Mononuclear cell (primary cell): ENCODE data around the gene SRGAP1. TPM values are rescaled to one million over a fixed set of nuclear protein-coding genes. Genes with fewer than 3 reads are reported as not detected.

Experiments
- H3K27me3 ChIP-seq: 2 replicates; pipeline ENCODE4 v1.6.0; 2011; ENCODE audit warnings: low read length, control low read depth; ENCODE audit not compliant: insufficient read depth
- H3K4me1 ChIP-seq: 2 replicates; pipeline ENCODE4 v1.5.1; 2011; ENCODE audit warnings: mild to moderate bottlenecking, low read length, control low read depth; ENCODE audit not compliant: insufficient read depth
- H3K4me3 ChIP-seq: 2 replicates; pipeline ENCODE4 v1.5.1; 2011; ENCODE audit warnings: mild to moderate bottlenecking, low read length, moderate library complexity
- H3K9me3 ChIP-seq: 2 replicates; pipeline ENCODE4 v1.5.1; 2011; ENCODE audit warnings: low read depth, mild to moderate bottlenecking, control low read depth, low read length
- total RNA-seq: library from RNA; depleted of rRNA; stranded (reverse); fragments of >200 nt; gene quantifications from one replicate; pipeline ENCODE4 v1.2.3, GENCODE V29; 2012

SRGAP1 gene
- total RNA-seq, 1 donor: 2.1 TPM

- H3K4me3 ChIP-seq: no peak overlapping the region
- H3K9me3 ChIP-seq: no peaks in the 10 kb centered on the region
- no peaks in the 10 kb centered on the region for H3K27me3 ChIP-seq
- no peaks in the 10 kb centered on the region for H3K4me1 ChIP-seq
Observed at GRCh38 chr12:63990828-63991547, 146.5 kb downstream of the SRGAP1 start.

- no peaks in the 10 kb centered on the region for H3K9me3 ChIP-seq
- H3K4me1 ChIP-seq: no peaks in the 10 kb centered on the region
- no peak overlapping the region for H3K4me3 ChIP-seq
- no peaks in the 10 kb centered on the region for H3K27me3 ChIP-seq
Observed at GRCh38 chr12:63994704-63995103, 150.2 kb downstream of the SRGAP1 start.

DNA sequence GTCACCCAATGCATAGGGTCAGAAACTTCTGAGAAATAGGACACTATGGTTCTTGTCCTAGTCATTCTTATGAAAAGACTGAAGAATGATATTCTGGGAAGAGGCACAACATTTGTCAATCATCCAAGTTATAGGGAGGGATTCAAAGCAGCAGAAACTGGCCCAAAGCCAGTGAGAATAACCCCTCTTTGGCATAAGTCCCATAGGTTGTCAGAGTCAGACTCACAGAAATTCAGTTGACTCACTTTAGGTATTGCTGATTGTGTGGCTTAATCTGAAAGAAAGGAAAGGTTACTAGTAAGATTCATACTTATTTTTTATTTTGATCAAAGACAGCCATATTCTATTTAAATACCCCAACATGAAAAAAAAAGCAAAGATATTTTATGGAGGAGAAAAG is 151.0 kb downstream of the SRGAP1 start:
- Histone ChIP-seq H3K4me1 (no peaks in the 10 kb centered on the region), H3K9me3 (no peaks in the 10 kb centered on the region), H3K27me3 (no peaks in the 10 kb centered on the region), H3K4me3 (no peak overlapping the region)

- Histone ChIP-seq H3K4me3 (no peak overlapping the region), H3K4me1 (no peaks in the 10 kb centered on the region), H3K9me3 (no peaks in the 10 kb centered on the region), H3K27me3 (no peaks in the 10 kb centered on the region)
Observed at GRCh38 chr12:63996556-63996955, 152.1 kb downstream of the SRGAP1 start.

DNA sequence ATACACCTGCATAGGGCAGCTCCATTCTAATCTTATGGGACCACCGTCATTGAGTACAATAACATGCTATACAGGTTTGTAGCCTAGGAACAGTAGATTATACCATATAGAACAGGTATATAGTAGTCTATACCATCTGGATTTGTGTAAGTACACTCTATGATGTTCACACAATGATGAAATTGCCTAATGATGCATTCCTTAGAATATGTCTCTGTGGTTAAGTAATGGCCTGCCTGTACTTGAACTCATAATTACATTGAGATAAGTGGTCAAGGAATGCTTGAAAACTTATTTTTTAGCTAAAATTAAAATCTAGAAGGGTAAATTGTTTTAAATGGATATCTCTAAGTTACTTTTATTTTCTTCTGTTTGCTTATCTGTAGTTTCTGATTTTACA is 152.7 kb downstream of the SRGAP1 start:
- no peaks in the 10 kb centered on the region for H3K9me3 ChIP-seq
- no peaks in the 10 kb centered on the region for H3K27me3 ChIP-seq
- no peaks in the 10 kb centered on the region for H3K4me1 ChIP-seq
- no peak overlapping the region for H3K4me3 ChIP-seq

DNA sequence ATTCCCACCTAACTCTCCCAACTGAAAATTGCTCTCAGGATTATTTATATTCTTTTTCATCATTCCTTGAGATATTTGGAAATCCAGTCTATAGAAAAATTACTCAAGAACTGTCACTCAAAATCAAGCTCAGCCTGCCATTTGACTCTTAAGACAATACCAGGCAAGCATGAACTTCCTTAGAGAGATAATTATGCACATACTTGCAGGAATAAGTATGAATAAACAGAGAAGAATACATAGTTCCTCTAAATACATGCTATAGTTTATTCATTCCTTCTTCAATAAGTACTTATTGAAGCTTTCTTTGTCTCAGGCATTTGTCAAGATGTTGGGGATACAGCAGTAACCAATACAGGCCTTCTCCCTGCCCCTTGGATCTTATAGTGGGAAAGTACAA is 154.1 kb downstream of the SRGAP1 start:
- H3K4me1 ChIP-seq: no peaks in the 10 kb centered on the region
- H3K27me3 ChIP-seq: no peaks in the 10 kb centered on the region
- no peaks in the 10 kb centered on the region for H3K9me3 ChIP-seq
- no peak overlapping the region for H3K4me3 ChIP-seq

- Histone ChIP-seq H3K27me3 (no peaks in the 10 kb centered on the region), H3K4me1 (no peaks in the 10 kb centered on the region), H3K4me3 (no peak overlapping the region), H3K9me3 (no peaks in the 10 kb centered on the region)
Observed at GRCh38 chr12:63999853-64000252, 155.4 kb downstream of the SRGAP1 start.

- no peaks in the 10 kb centered on the region for H3K9me3 ChIP-seq
- no peaks in the 10 kb centered on the region for H3K27me3 ChIP-seq
- no peaks in the 10 kb centered on the region for H3K4me1 ChIP-seq
- no peak overlapping the region for H3K4me3 ChIP-seq
Observed at GRCh38 chr12:64001439-64001838, 156.9 kb downstream of the SRGAP1 start.

DNA sequence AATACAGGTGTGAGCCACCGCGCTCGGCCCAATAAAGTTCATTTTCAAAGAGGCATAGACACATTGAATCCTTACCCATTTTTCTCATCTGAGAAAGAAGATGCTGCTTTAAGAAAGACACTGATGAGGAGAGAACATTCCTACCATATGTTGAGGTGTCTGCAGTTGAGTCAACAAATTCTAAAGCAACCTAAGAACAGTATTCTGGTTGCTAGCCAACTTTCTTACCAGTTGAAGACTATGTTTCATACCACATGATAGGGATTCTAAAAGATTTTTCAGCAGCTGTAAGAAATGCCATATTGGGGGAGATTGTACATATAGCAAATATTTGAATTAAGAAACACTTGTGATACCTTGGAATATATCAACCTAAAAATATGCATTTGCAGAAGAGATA is 160.1 kb downstream of the SRGAP1 start:
- Histone ChIP-seq H3K9me3 (no peaks in the 10 kb centered on the region), H3K4me1 (no peaks in the 10 kb centered on the region), H3K27me3 (no peaks in the 10 kb centered on the region), H3K4me3 (no peak overlapping the region)

DNA sequence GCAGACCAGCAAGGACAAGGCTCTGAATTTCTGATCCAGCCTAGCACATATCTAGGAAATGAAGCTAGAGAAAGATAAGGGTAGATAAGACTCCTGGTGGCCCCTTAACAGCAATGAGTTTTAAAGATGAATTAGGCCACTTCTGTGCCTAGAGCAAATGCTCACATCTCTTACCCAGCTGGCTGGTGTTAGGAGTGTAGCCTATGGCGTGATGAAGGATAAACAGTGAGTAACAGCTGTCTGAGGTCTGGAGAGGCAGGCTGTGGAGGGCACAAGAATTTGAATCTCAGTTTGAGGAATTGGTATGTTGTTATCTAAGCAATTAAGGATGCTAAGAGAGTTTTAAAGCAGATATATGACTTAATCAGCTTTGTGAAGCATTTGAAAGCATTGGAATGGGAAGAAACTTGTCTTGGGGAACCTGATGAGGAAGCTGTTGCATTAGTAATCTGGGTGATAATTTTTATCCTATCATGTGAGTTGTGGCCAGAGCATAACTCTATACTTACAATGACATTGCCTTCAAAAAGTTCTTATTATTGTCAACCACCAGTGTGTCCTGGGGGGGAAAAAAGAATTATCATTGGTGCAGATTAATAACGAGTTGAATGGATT is 161.8 kb downstream of the SRGAP1 start:
- Histone ChIP-seq H3K4me3 (no peak overlapping the region), H3K27me3 (no peaks in the 10 kb centered on the region), H3K9me3 (no peaks in the 10 kb centered on the region), H3K4me1 (no peaks in the 10 kb centered on the region)

DNA sequence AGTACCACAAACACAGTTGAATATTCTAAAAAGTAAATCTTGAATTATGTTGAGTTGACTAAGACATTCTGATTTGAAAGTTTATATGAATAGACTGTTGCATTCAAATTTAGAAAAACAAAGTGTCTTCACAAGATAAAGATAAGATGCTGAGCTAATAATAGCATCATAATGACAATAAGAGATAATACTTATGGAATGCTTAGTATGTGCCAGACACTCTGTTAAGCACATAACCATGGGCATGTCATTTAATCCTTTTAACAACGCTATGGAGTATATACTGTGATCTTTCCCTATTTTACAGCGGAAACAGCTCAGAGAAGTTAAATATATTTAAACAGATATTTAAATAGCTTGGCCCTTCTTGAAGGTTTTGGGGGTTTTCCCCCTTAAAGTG is 163.4 kb downstream of the SRGAP1 start:
- Histone ChIP-seq H3K9me3 (no peaks in the 10 kb centered on the region), H3K4me1 (no peaks in the 10 kb centered on the region), H3K27me3 (no peaks in the 10 kb centered on the region), H3K4me3 (no peak overlapping the region)

GRCh38 chr12:64008596-64008995 is 164.1 kb downstream of the SRGAP1 start:
- Histone ChIP-seq H3K4me1 (no peaks in the 10 kb centered on the region), H3K27me3 (no peaks in the 10 kb centered on the region), H3K9me3 (no peaks in the 10 kb centered on the region), H3K4me3 (no peak overlapping the region)

DNA sequence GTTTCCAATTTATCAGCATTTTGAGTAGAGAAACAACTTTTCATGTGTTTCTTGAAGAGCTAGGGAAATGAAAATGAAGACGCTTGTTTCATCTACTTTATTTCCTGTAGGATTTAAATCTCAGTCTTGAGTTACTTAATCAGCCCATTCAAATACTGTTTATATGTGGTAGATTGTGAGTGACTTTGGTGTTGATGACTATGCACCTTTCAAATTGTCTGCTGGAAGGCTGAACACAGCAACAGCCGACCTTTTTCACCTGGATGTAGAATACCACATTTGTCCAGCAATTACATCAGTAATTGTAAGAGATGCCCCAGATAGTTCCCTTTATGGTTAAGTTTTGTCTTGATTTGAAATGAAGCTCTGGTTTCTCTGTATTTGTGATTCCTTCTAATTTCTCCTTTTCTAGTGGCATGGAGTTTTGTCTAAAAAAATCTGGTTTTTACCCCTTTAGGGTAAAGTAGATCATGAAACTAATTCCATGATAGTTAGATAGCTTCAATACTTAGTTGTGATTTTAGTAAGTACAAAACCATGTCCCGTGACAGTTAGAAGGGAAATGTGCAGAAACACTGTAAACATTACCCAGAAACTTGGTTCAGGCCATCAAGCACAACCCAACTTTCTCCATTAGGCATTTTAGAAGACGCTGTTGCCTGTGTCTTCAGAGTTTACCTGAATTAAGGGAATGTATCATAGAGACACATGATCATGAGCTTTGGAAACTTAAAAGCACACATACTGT is 165.0 kb downstream of the SRGAP1 start:
- Histone ChIP-seq H3K27me3 (no peaks in the 10 kb centered on the region), H3K9me3 (no peaks in the 10 kb centered on the region), H3K4me3 (no peak overlapping the region), H3K4me1 (no peaks in the 10 kb centered on the region)

DNA sequence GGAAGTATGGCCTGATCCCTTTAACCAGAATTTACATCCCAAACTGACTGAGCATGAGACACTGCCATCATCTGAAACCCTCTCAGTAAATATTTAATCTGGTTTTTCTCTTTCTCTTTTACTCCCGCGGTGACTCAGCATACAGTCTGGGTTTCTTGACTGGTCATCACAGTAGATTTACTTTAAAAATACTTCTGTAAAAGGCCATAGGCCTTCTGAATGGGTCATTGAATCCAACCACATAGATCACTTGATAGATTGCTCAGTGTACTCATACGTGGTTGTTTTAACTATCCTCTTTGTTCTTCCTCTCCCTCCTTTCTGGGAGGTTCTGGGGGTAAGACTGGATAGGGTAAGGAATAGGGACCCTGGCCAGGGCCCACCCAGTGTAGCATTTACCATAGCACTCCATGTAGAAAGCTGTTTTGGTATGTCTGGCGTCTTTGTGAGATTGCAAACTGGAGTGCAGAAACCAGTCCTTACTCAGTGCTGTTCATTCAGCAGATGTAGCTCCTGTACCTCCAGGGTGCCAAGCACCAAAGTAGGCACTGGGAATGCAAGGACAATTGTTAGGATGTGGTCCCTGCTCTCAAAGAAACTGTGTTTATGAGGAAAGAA is 165.7 kb downstream of the SRGAP1 start:
- Histone ChIP-seq H3K4me3 (no peak overlapping the region), H3K4me1 (no peaks in the 10 kb centered on the region), H3K27me3 (no peaks in the 10 kb centered on the region), H3K9me3 (no peaks in the 10 kb centered on the region)

GRCh38 chr12:64016521-64016920 is 172.0 kb downstream of the SRGAP1 start:
- Histone ChIP-seq H3K27me3 (no peaks in the 10 kb centered on the region), H3K4me1 (no peaks in the 10 kb centered on the region), H3K4me3 (no peak overlapping the region), H3K9me3 (no peaks in the 10 kb centered on the region)
